Ishikawa (cell line): ENCODE measurements around the gene MAML2.

Experiments used
- CEBPB ChIP-seq: IDR thresholded peaks from 2 replicates; pipeline ENCODE4 v1.6.1; 2012
- CREB1 ChIP-seq: IDR thresholded peaks from 2 replicates; pipeline ENCODE4 v1.6.1; 2012; ENCODE audit warnings: low read depth
- EGR1 ChIP-seq: IDR thresholded peaks from 2 replicates; pipeline ENCODE4 v1.6.1; 2012
- EP300 ChIP-seq: IDR thresholded peaks from 2 replicates; pipeline ENCODE4 v1.6.1; 2012; ENCODE audit warnings: borderline replicate concordance
- FOXM1 ChIP-seq: IDR thresholded peaks from 2 replicates; pipeline ENCODE4 v1.6.1; 2012; ENCODE audit warnings: low read depth, borderline replicate concordance
- MAX ChIP-seq: IDR thresholded peaks from 2 replicates; pipeline ENCODE4 v1.6.1; 2012
- NFIC ChIP-seq: IDR thresholded peaks from 2 replicates; pipeline ENCODE4 v1.6.1; 2012
- RAD21 ChIP-seq: IDR thresholded peaks from 2 replicates; pipeline ENCODE4 v1.6.1; 2012; ENCODE audit warnings: low read depth
- REST ChIP-seq: IDR thresholded peaks from 2 replicates; pipeline ENCODE4 v1.6.1; 2012; ENCODE audit warnings: low read depth, mild to moderate bottlenecking
- TAF1 ChIP-seq: IDR thresholded peaks from 2 replicates; pipeline ENCODE4 v1.6.1; 2012; ENCODE audit warnings: low read depth, mild to moderate bottlenecking
- TCF12 ChIP-seq: IDR thresholded peaks from 2 replicates; pipeline ENCODE4 v1.6.1; 2012; ENCODE audit warnings: low read depth
- TEAD4 ChIP-seq: IDR thresholded peaks from 2 replicates; pipeline ENCODE4 v1.6.1; 2012
- USF1 ChIP-seq: IDR thresholded peaks from 2 replicates; pipeline ENCODE4 v1.6.1; 2012
- YY1 ChIP-seq: IDR thresholded peaks from 2 replicates; pipeline ENCODE4 v1.6.1; 2012; ENCODE audit warnings: low read depth
- ZBTB7A ChIP-seq: IDR thresholded peaks from 2 replicates; pipeline ENCODE4 v1.6.1; 2012; ENCODE audit warnings: low read depth

The MAML2 gene

GRCh38 chr11:96330511-96330859 lies 12.5 kb downstream of the MAML2 start:
- TF ChIP-seq NFIC (no peak), CEBPB (no peak), YY1 (no peak), TCF12 (no peak), TEAD4 (no peak), EGR1 (no peak)

- TF ChIP-seq EGR1 (no peak), USF1 (no peak), FOXM1 (no peak), NFIC (no peak), MAX (no peak), TAF1 (no peak), RAD21 (no peak), TEAD4 (no peak), REST (no peak), TCF12 (no peak), CREB1 (no peak), YY1 (no peak), ZBTB7A (no peak), CEBPB (no peak), EP300 (no peak)
These were observed 13.0 kb downstream of the MAML2 start for GRCh38 chr11:96329855-96330510.

- TF ChIP-seq REST: no peak
- TF ChIP-seq TAF1: no peak
- TF ChIP-seq ZBTB7A: no peak
- no peak for TF ChIP-seq TEAD4
- TF ChIP-seq EP300: no peak
- no peak for TF ChIP-seq MAX
These were observed 13.6 kb downstream of the MAML2 start for GRCh38 chr11:96329419-96329818.

GRCh38 chr11:96328395-96329010 lies 14.5 kb downstream of the MAML2 start:
- no peak for TF ChIP-seq CREB1
- TF ChIP-seq CEBPB: no peak
- no peak for TF ChIP-seq FOXM1
- no peak for TF ChIP-seq REST
- no peak for TF ChIP-seq TCF12
- no peak for TF ChIP-seq TAF1
- TF ChIP-seq TEAD4: no peak
- no peak for TF ChIP-seq YY1
- no peak for TF ChIP-seq ZBTB7A
- no peak for TF ChIP-seq USF1
- TF ChIP-seq NFIC: no peak
- TF ChIP-seq MAX: no peak

- TF ChIP-seq ZBTB7A: no peak
- no peak for TF ChIP-seq REST
- TF ChIP-seq TEAD4: peak; percentile 59
- TF ChIP-seq RAD21: no peak; the same call in 1 of the 2 replicates
- peak; percentile 59 for TF ChIP-seq TCF12
- peak; percentile 25; the same call in 1 of the 2 replicates for TF ChIP-seq FOXM1
- TF ChIP-seq YY1: 0 out of 2 replicates have a peak, but pooled peaks have one; percentile 46
- TF ChIP-seq NFIC: peak; percentile 47; the same call in 1 of the 2 replicates
- TF ChIP-seq EP300: peak; percentile 61; the same call in 1 of the 2 replicates
- 0 out of 2 replicates have a peak, but pooled peaks have one; percentile 23 for TF ChIP-seq CEBPB
- TF ChIP-seq MAX: peak; percentile 25; the same call in 1 of the 2 replicates
- TF ChIP-seq CREB1: no peak
- TF ChIP-seq EGR1: no peak
- TF ChIP-seq USF1: 0 out of 2 replicates have a peak, but pooled peaks have one; percentile 9
- no peak for TF ChIP-seq TAF1
These were observed 16.0 kb downstream of the MAML2 start for GRCh38 chr11:96326959-96327358.
